Neural progenitor cell (in vitro differentiated cells): ENCODE measurements around the gene MACROD1. TPM values are rescaled to one million over a fixed set of nuclear protein-coding genes. Genes with fewer than 3 reads are reported as not detected.

Experiments
- DNase-seq: peaks from one replicate; pipeline ENCODE4 v3.0.0-alpha.2; 2016; ENCODE audit warnings: low spot score
- H2AFZ ChIP-seq: fragments of 200-600 bp; sonication (generic); replicated peaks from 2 replicates; pipeline ENCODE4 v1.6.1; 2016; ENCODE audit warnings: antibody characterized with exemption
- H3F3A ChIP-seq: fragments of 200-600 bp; sonication (generic); 2 replicates; pipeline ENCODE4 v1.6.1; 2016; ENCODE audit warnings: antibody characterized with exemption, low read depth
- H3K27ac ChIP-seq: fragments of 200-600 bp; sonication (generic); 2 replicates; pipeline ENCODE4 v1.5.1; 2016; ENCODE audit warnings: mild to moderate bottlenecking
- H3K27me3 ChIP-seq: fragments of 200-600 bp; sonication (generic); 2 replicates; pipeline ENCODE4 v1.6.1; 2016; ENCODE audit warnings: mild to moderate bottlenecking, moderate library complexity
- H3K36me3 ChIP-seq: fragments of 200-600 bp; sonication (generic); 2 replicates; pipeline ENCODE4 v1.5.1; 2016
- H3K4me1 ChIP-seq: fragments of 200-600 bp; sonication (generic); 2 replicates; pipeline ENCODE4 v1.6.1; 2016; ENCODE audit warnings: mixed run types
- H3K4me2 ChIP-seq: fragments of 200-600 bp; sonication (generic); 2 replicates; pipeline ENCODE4 v1.6.1; 2016
- H3K4me3 ChIP-seq: fragments of 200-600 bp; sonication (generic); 2 replicates; pipeline ENCODE4 v1.5.1; 2016
- H3K79me2 ChIP-seq: fragments of 200-600 bp; sonication (generic); 2 replicates; pipeline ENCODE4 v1.6.1; 2016; ENCODE audit warnings: low read depth
- H3K9ac ChIP-seq: fragments of 200-600 bp; sonication (generic); 2 replicates; pipeline ENCODE4 v1.6.1; 2016
- H3K9me3 ChIP-seq: fragments of 200-600 bp; sonication (generic); 2 replicates; pipeline ENCODE4 v1.5.1; 2016; ENCODE audit warnings: low read depth
- H4K20me1 ChIP-seq: fragments of 200-600 bp; sonication (generic); 2 replicates; pipeline ENCODE4 v1.6.1; 2016; ENCODE audit warnings: low read depth
- H3K27ac Mint-ChIP-seq: 3 replicates; pipeline ENCODE4 v1.8.0; 2021; ENCODE audit warnings: mixed read lengths
- H3K27me3 Mint-ChIP-seq: 2 replicates; pipeline ENCODE4 v1.8.0; 2022; ENCODE audit warnings: low read depth, mild to moderate bottlenecking, inconsistent platforms, moderate library complexity, mixed read lengths; ENCODE audit not compliant: insufficient read depth
- H3K36me3 Mint-ChIP-seq: 3 replicates; pipeline ENCODE4 v1.8.0; 2021; ENCODE audit warnings: mixed read lengths
- H3K4me1 Mint-ChIP-seq: 3 replicates; pipeline ENCODE4 v1.8.0; 2021; ENCODE audit warnings: mixed read lengths
- H3K4me3 Mint-ChIP-seq: 3 replicates; pipeline ENCODE4 v1.8.0; 2021; ENCODE audit warnings: mild to moderate bottlenecking, moderate library complexity, mixed read lengths
- H3K9me3 Mint-ChIP-seq: 3 replicates; pipeline ENCODE4 v1.8.0; 2020; ENCODE audit warnings: mixed read lengths
- EZH2 ChIP-seq: fragments of 200-600 bp; sonication (generic); IDR thresholded peaks from 2 replicates; pipeline ENCODE4 v1.6.1; 2017; ENCODE audit warnings: antibody characterized with exemption, mild to moderate bottlenecking, moderate library complexity
- EZH2phosphoT487 ChIP-seq: fragments of 200-600 bp; sonication (generic); IDR thresholded peaks from 2 replicates; pipeline ENCODE4 v1.6.1; 2017; ENCODE audit warnings: antibody characterized with exemption
- total RNA-seq: library from RNA; depleted of rRNA; stranded (reverse); fragments of >200 nt; gene quantifications from 2 replicates; pipeline ENCODE4 v1.2.3, GENCODE V29; 2015; ENCODE audit warnings: low replicate concordance
- TF ChIP-seq, protein P1 (sequence below): fragments of 200-600 bp; sonication (generic); IDR thresholded peaks from 2 replicates; pipeline ENCODE4 v1.5.1; 2017; ENCODE audit warnings: antibody characterized with exemption, mild to moderate bottlenecking

Gene MACROD1
- total RNA-seq, 1 donor from 2014 or later, result 11.9 TPM

GRCh38 chr11:64006398-64006797, 159.5 kb downstream of the MACROD1 start:
- no peaks in the 10 kb centered on the region for H3K79me2 ChIP-seq
- H4K20me1 ChIP-seq, result peaks cover 48% of the 10 kb centered on the region
- peaks cover 15% of the 10 kb centered on the region for H3K4me1 ChIP-seq
- H3K9me3 ChIP-seq, result no peaks in the 10 kb centered on the region
- peaks cover 67% of the 10 kb centered on the region for H3K27me3 ChIP-seq
- no peak overlapping the region for H3K4me3 ChIP-seq
- no peaks in the 10 kb centered on the region for H3K36me3 Mint-ChIP-seq
- H3K27ac Mint-ChIP-seq, result peak overlapping the region; percentile 28
- DNase-seq, result no peak
- H3F3A ChIP-seq, result peaks cover 39% of the 10 kb centered on the region
- H2AFZ ChIP-seq, result no peak overlapping the region
- H3K4me1 Mint-ChIP-seq, result peaks cover 31% of the 10 kb centered on the region
- no peak for TF ChIP-seq EZH2phosphoT487
- no peak for TF ChIP-seq EZH2
- TF ChIP-seq, protein P1, sequence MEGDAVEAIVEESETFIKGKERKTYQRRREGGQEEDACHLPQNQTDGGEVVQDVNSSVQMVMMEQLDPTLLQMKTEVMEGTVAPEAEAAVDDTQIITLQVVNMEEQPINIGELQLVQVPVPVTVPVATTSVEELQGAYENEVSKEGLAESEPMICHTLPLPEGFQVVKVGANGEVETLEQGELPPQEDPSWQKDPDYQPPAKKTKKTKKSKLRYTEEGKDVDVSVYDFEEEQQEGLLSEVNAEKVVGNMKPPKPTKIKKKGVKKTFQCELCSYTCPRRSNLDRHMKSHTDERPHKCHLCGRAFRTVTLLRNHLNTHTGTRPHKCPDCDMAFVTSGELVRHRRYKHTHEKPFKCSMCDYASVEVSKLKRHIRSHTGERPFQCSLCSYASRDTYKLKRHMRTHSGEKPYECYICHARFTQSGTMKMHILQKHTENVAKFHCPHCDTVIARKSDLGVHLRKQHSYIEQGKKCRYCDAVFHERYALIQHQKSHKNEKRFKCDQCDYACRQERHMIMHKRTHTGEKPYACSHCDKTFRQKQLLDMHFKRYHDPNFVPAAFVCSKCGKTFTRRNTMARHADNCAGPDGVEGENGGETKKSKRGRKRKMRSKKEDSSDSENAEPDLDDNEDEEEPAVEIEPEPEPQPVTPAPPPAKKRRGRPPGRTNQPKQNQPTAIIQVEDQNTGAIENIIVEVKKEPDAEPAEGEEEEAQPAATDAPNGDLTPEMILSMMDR, result no peak
- no peak overlapping the region for H3K9ac ChIP-seq
- peaks cover 3% of the 10 kb centered on the region for H3K9me3 Mint-ChIP-seq
- peaks cover 9% of the 10 kb centered on the region for H3K27me3 Mint-ChIP-seq
- no peaks in the 10 kb centered on the region for H3K36me3 ChIP-seq
- no peak overlapping the region for H3K4me2 ChIP-seq
- no peak overlapping the region for H3K27ac ChIP-seq
- peak overlapping the region; percentile 26 for H3K4me3 Mint-ChIP-seq

DNA sequence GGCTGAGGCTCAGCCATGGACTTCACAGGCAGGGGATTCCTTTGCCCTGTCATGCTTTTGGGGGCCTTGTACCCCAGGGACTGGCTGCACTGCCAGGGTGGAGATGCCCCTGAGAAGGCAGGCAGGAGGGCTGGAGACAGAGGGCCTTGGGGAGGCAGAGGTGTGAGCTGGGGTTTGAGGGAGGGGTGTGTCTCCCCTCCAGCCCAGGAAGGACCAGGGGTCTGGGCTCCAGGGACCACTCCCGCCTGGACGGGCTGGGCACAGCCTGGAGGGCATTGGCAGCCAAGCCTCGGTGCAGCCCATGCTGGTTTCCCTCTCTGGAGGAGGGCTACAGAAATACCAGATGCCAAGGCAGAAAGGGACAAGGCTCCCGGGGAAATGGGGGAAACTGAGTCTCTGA, 160.2 kb downstream of the MACROD1 start:
- Histone ChIP-seq H3F3A (peaks cover 46% of the 10 kb centered on the region), H3K4me2 (no peak overlapping the region), H2AFZ (no peak overlapping the region), H3K4me3 (no peak overlapping the region), H3K36me3 (no peaks in the 10 kb centered on the region), H3K27me3 (peaks cover 74% of the 10 kb centered on the region), H3K9ac (no peak overlapping the region), H4K20me1 (peaks cover 52% of the 10 kb centered on the region), H3K79me2 (no peaks in the 10 kb centered on the region), H3K9me3 (no peaks in the 10 kb centered on the region), H3K27ac (no peak overlapping the region), H3K4me1 (peaks cover 15% of the 10 kb centered on the region)
- no peak for DNase-seq
- Mint-ChIP-seq H3K9me3 (peaks cover under 1% of the 10 kb centered on the region), H3K36me3 (no peaks in the 10 kb centered on the region), H3K27me3 (peaks cover 11% of the 10 kb centered on the region), H3K4me3 (no peak overlapping the region), H3K27ac (peak overlapping the region; percentile 50), H3K4me1 (peaks cover 31% of the 10 kb centered on the region)
- no peak for TF ChIP-seq EZH2phosphoT487
- no peak for TF ChIP-seq EZH2
- TF ChIP-seq, protein P1, result no peak

- H2AFZ ChIP-seq, result no peak overlapping the region
- no peak overlapping the region for H3K27ac Mint-ChIP-seq
- no peaks in the 10 kb centered on the region for H3K9me3 ChIP-seq
- H3K4me2 ChIP-seq, result no peak overlapping the region
- H3K9me3 Mint-ChIP-seq, result no peaks in the 10 kb centered on the region
- peaks cover 31% of the 10 kb centered on the region for H3K4me1 Mint-ChIP-seq
- H3K79me2 ChIP-seq, result no peaks in the 10 kb centered on the region
- no peak overlapping the region for H3K4me3 ChIP-seq
- no peak for TF ChIP-seq EZH2
- no peak for TF ChIP-seq EZH2phosphoT487
- TF ChIP-seq, protein P1, result no peak
- no peak overlapping the region for H3K27ac ChIP-seq
- H3K36me3 Mint-ChIP-seq, result no peaks in the 10 kb centered on the region
- H3K27me3 ChIP-seq, result peaks cover 77% of the 10 kb centered on the region
- peaks cover 60% of the 10 kb centered on the region for H4K20me1 ChIP-seq
- peaks cover 22% of the 10 kb centered on the region for H3K4me1 ChIP-seq
- peaks cover 55% of the 10 kb centered on the region for H3F3A ChIP-seq
- H3K9ac ChIP-seq, result no peak overlapping the region
- no peak overlapping the region for H3K4me3 Mint-ChIP-seq
- H3K27me3 Mint-ChIP-seq, result peaks cover 11% of the 10 kb centered on the region
- no peaks in the 10 kb centered on the region for H3K36me3 ChIP-seq
- no peak for DNase-seq
These were observed 161.3 kb downstream of the MACROD1 start for GRCh38 chr11:64004590-64004984.
